MV-4-11 (cell line): Measurements from ENCODE around the gene SLC37A1.
"Not testable (repeated sequence)": the region's sequence is repeated elsewhere in the genome, so short reads cannot be mapped to it uniquely, and the experiment has no call there.

Experiments
- DNase-seq: peaks from one replicate; lab custom pipeline; 2025; lab: John Stamatoyannopoulos, UW

SLC37A1 gene

GRCh38 chr21:42595283-42596187 lies 81.9 kb downstream of the SLC37A1 start:
- DNase-seq, result no peak

- no peak for DNase-seq
Observed at GRCh38 chr21:42596657-42597056, 83.0 kb downstream of the SLC37A1 start.

GRCh38 chr21:42597487-42598158 lies 84.0 kb downstream of the SLC37A1 start:
- DNase-seq, result no peak

DNA sequence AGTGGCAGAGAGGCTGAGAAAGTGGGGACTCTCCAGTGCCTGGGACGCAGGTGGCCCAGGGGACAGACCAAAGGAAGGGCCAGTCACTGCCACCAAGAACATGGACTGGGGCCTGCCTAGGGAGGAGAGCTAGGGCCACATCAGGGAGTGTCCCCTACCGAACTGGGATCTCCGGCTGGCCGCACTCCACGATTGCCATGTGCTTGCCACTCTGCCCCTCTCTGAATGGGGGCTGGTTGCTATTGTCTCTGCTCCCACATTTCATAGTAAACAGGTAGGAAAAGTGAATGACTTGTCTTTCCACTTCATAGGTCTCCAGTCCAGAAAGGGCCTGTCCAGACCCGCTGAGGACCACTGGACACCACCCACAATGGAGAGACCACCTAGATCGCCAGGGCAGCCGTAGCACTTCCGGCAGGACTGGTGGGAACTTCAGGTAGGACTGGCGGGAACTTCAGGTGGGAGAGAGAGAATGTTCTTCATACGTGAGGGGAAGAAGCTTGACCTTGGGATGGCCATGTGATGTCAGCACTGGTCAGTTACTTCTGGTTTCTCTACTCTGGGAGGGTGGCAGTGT lies 84.6 kb downstream of the SLC37A1 start:
- no peak for DNase-seq

GRCh38 chr21:42599486-42599885 lies 85.8 kb downstream of the SLC37A1 start:
- DNase-seq, result no peak

- DNase-seq, result no peak
Observed at GRCh38 chr21:42599962-42600361, 86.3 kb downstream of the SLC37A1 start.

DNA sequence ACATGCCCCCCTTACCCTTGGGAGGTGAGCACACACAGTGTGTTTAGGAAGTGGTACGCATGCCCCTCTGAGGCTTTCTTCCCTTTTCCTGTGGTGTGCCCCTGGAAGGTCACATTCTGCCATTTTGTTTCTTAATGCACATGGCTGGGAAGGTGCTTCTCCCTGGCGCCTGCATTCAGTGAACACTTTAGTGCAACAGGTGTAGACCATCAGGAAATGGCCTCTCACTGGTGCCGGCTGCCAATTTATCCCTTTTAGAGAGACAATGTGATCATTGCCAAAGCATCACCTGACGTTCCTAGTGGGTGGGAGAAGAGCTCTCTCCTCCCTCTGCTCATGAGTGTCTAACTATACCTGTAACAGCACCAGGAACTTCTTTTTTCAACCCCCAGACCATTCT lies 88.0 kb downstream of the SLC37A1 start:
- no peak for DNase-seq

DNA sequence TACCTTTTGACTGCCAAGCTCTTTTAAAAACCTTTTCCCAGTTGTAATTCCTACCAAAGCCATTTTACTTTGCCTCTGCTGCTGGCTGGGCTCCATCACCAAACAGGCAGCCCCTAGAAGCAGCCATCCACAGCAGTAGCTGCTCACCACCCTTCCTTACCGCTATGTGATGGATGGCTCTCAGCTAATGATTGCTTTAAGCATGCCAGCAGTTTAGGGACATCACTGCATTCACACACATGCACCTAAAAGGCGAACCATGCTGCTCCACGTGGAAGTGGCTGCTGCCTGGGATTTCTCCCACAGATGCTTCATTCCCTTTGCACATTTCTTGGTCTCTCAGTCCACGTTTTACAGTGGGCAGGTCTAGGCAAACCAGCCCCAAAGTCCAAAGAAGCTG lies 93.5 kb downstream of the SLC37A1 start:
- DNase-seq, result no peak

GRCh38 chr21:42607525-42608102 lies 94.0 kb downstream of the SLC37A1 start:
- DNase-seq, result no peak

DNA sequence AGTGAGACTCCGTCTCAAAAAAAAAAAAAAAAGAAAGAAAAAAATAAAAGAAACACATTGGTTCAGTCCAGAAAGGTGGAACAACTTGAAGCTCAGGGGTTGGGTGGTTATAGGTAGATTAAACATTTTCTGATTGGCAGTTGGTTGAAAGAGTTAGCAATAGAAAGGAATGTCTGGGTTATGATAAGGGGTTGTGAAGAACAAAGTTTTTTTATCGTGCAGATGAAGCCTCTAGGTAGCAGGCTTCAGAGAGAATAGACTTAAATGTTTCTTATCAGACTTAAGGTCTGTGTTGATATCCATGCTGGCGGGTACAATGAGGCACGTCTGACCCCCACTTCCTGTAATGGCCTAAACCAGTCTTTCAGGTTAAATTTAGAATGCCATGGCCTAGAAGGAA lies 94.8 kb downstream of the SLC37A1 start:
- DNase-seq, result no peak

GRCh38 chr21:42609811-42610210 lies 96.2 kb downstream of the SLC37A1 start:
- no peak for DNase-seq

DNA sequence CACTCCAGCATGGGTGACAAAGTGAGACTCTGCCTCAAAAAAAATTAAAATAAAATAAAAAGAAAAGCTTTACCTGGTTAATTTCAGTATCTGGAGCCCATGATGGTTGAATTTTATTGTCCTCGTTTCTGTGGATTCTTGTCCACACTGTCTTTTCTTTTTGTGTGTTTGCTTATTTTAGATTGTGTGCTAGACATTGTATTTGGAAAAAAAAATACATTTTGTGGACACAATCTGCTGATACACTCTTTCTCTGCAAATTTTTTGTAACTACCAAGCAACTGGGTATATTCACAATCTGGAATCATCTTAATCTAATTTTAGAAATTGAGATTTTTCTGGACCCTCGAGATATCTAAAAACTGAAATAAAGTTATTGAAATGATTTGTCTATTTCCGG lies 98.2 kb downstream of the SLC37A1 start:
- no peak for DNase-seq

- DNase-seq, result no peak
Observed at GRCh38 chr21:42612390-42612789, 98.7 kb downstream of the SLC37A1 start.

- DNase-seq, result no peak
Observed at GRCh38 chr21:42613756-42614155, 100.1 kb downstream of the SLC37A1 start.

DNA sequence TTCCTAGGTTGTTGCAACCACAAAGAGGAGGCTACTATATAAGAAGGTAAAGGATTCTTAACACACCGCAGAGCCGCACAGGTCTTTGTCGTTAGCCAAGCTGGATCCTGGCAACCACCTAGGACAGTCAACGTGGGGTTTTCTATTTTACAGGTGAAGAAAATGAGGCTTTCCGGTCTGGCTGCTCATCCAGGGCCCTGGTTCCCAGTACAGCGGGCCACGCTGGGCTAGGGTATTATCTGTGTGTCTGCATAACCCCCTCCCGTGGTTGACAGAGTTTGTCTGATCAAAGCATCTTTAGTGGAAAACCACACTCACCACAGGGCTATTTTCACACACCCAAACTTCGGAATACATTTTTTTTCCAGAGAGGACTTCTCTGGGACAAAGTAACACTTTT lies 100.7 kb downstream of the SLC37A1 start:
- DNase-seq, result no peak

DNA sequence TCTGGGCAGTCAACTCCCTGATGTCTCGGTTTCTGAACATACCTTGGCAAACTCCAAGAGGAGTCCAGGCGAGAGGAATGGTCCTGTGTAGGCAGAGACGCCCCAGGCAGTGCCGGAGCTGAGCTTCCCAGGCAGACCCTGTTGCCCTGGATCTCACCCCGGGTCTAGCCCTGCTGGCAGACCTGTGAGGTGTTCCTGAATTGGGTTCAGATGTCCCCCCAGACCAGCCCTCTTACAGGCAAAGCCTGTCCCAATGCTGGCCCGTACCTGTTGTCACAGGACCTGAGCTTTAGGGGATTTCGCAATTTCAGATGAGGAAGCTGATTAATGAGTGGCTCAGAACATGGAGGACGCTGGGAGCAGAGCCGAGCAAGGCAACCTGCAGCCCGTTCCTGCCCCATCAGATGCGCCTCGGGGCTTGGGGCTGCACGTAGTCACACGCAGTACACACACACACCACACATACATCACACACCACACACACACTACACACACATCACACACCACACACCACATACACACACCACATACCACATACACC lies 101.2 kb downstream of the SLC37A1 start:
- DNase-seq, result peak; percentile 53

- not testable (repeated sequence) for DNase-seq
Observed at GRCh38 chr21:42615377-42615776, 101.7 kb downstream of the SLC37A1 start.

DNA sequence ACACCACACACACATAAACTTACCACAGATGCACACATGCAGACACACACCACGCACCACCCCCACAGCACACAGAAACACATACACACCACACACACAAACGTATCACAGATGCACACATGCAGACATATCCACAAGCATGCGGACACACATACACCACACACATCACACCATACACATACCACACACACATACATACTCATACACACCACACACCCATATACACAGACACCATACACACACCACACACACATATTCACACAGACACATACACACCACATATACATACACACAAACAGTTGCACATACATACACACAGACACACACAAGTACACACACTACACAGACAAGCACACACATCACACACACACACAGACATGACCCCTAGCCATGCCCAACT lies 102.3 kb downstream of the SLC37A1 start:
- DNase-seq, result no peak

DNA sequence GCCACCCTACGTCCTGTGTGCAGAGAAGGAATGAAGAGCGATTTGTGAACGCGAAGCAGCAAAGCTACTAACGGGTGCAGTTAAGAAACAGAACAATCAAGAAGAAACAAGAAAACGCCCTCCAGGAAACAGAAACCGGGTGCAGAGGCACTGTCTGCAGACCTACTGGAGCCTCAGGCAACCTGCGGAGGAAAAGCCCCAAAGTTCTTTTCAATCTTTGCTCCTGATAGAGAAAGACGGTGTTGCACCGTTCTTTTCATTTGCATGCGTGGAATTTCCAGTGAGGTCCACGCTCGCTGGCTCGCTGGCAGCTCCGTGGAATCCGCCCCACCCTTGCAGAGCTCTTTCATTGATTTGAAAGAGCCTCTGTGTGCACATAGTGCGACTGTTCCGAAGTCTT lies 102.8 kb downstream of the SLC37A1 start:
- no peak for DNase-seq

- DNase-seq, result no peak
Observed at GRCh38 chr21:42616941-42617340, 103.3 kb downstream of the SLC37A1 start.

- DNase-seq, result no peak
Observed at GRCh38 chr21:42617486-42617885, 103.8 kb downstream of the SLC37A1 start.

DNA sequence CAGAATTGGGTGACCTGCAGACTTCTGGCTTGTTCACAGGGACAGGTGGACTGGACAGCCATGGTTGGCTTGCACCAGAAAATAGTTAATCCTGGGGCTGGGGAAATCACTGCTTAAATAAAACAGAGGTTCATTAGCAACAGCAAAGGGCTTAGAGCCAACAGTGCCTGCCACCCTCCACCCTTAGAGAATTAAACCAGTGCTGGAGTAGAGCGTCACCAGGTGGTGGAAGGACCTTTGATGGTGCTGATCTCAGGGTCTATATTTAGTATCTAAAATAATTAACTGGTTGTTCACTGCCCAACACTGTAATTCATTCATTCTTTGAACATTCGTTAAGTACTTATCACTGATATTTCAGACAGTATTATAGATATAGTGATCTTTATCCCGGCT lies 105.1 kb downstream of the SLC37A1 start:
- no peak for DNase-seq
